DMS53 (cell line): ENCODE measurements around the gene KRTAP21-3.
"Not testable (repeated sequence)": the region's sequence is repeated elsewhere in the genome, so short reads cannot be mapped to it uniquely, and the experiment has no call there.

Experiments used
- DNase-seq: peaks from one replicate; lab custom pipeline; 2025; lab: John Stamatoyannopoulos, UW

KRTAP21-3 gene

GRCh38 chr21:30718239-30718909, at the start of gene KRTAP21-3:
Gene KRTAP21-3, minus strand, starts transcription at chr21:30718777. Its CDS starts 18 bp downstream, at chr21:30718759.
- DNase-seq, result no peak

GRCh38 chr21:30760776-30761175, 42.2 kb upstream of the KRTAP21-3 start:
- no peak for DNase-seq

GRCh38 chr21:30758306-30758705, 39.7 kb upstream of the KRTAP21-3 start:
- no peak for DNase-seq

GRCh38 chr21:30755328-30755727, 36.8 kb upstream of the KRTAP21-3 start, which contains the start of gene KRTAP21-1:
Gene KRTAP21-1, minus strand, starts transcription at chr21:30755428. Its CDS starts 50 bp downstream, at chr21:30755378.
- DNase-seq, result not testable (repeated sequence)

GRCh38 chr21:30747159-30747558, 28.6 kb upstream of the KRTAP21-3 start, which contains the start of gene KRTAP21-2:
Gene KRTAP21-2, minus strand, starts transcription at chr21:30747259. Its CDS starts 57 bp downstream, at chr21:30747202.
- no peak for DNase-seq

GRCh38 chr21:30740462-30740861, 21.9 kb upstream of the KRTAP21-3 start:
- DNase-seq, result no peak

GRCh38 chr21:30733026-30733425, 14.4 kb upstream of the KRTAP21-3 start:
- DNase-seq, result peak; percentile 49

- no peak for DNase-seq
These were observed 8.1 kb upstream of the KRTAP21-3 start for GRCh38 chr21:30726726-30727125.

GRCh38 chr21:30719401-30719800, 824 bp upstream of the KRTAP21-3 start:
- DNase-seq, result peak; percentile 58

- no peak for DNase-seq
These were observed 1.5 kb downstream of the KRTAP21-3 start for GRCh38 chr21:30717105-30717504.

- no peak for DNase-seq
These were observed 3.6 kb downstream of the KRTAP21-3 start for GRCh38 chr21:30714946-30715345.

- no peak for DNase-seq
These were observed 4.1 kb downstream of the KRTAP21-3 start for GRCh38 chr21:30714456-30714855.

- no peak for DNase-seq
These were observed 4.8 kb downstream of the KRTAP21-3 start for GRCh38 chr21:30713766-30714165.

GRCh38 chr21:30710499-30710898, 8.1 kb downstream of the KRTAP21-3 start:
- DNase-seq, result no peak

- DNase-seq, result no peak
These were observed 11.2 kb downstream of the KRTAP21-3 start for GRCh38 chr21:30707409-30707808.

- DNase-seq, result no peak
These were observed 22.6 kb downstream of the KRTAP21-3 start for GRCh38 chr21:30695956-30696355.

- DNase-seq, result no peak
These were observed 28.8 kb downstream of the KRTAP21-3 start for GRCh38 chr21:30689822-30690221.

GRCh38 chr21:30684506-30684905, 34.1 kb downstream of the KRTAP21-3 start:
- no peak for DNase-seq

GRCh38 chr21:30680586-30680985, 38.0 kb downstream of the KRTAP21-3 start:
- DNase-seq, result no peak

- no peak for DNase-seq
These were observed 41.8 kb downstream of the KRTAP21-3 start for GRCh38 chr21:30676737-30677136.

- DNase-seq, result no peak
These were observed 44.3 kb downstream of the KRTAP21-3 start for GRCh38 chr21:30674312-30674711.

GRCh38 chr21:30672985-30673650, 45.5 kb downstream of the KRTAP21-3 start:
- DNase-seq, result no peak

GRCh38 chr21:30668776-30669175, 49.8 kb downstream of the KRTAP21-3 start:
- DNase-seq, result no peak
